Stimulated activated CD4-positive, alpha-beta T cell treated with anti-CD3 and anti-CD28 coated beads, Interleukin-1b, Interleukin-23, amount 100 ng/mL, for 24 hours (primary cell): ENCODE results near the gene CAP1.
A peak's percentile ranks its signal among the peaks of the same experiment; 100 is the strongest.
"Not testable (repeated sequence)": the region's sequence is repeated elsewhere in the genome, so short reads cannot be mapped to it uniquely, and the experiment has no call there.

Experiments used
- DNase-seq, 4 experiments: peaks; one replicate each; pipeline ENCODE4 v3.0.0-alpha.2; 2020; ENCODE audit warnings: low read depth in 4 of 4, low spot score in 1 of 4

CAP1 gene

GRCh38 chr1:40058097-40058452, 17.5 kb downstream of the CAP1 start:
- no peak for DNase-seq

GRCh38 chr1:40058453-40059337, 18.2 kb downstream of the CAP1 start:
- DNase-seq = no peak

GRCh38 chr1:40059338-40059959, 18.9 kb downstream of the CAP1 start:
- DNase-seq = no peak

- no peak for DNase-seq
Measured at GRCh38 chr1:40059960-40060750, 19.6 kb downstream of the CAP1 start.

- no peak for DNase-seq
Measured at GRCh38 chr1:40064797-40065499, 24.4 kb downstream of the CAP1 start.

GRCh38 chr1:40067023-40067422, 26.5 kb downstream of the CAP1 start:
- DNase-seq = no peak

- DNase-seq = no peak
Measured at GRCh38 chr1:40067851-40068250, 27.3 kb downstream of the CAP1 start.

GRCh38 chr1:40072142-40072541, 31.6 kb downstream of the CAP1 start:
- DNase-seq = no peak

GRCh38 chr1:40073062-40073461, 32.5 kb downstream of the CAP1 start:
- no peak for DNase-seq

- no peak for DNase-seq
Measured at GRCh38 chr1:40075266-40075665, 34.7 kb downstream of the CAP1 start.

GRCh38 chr1:40076895-40077312, 36.4 kb downstream of the CAP1 start:
- no peak for DNase-seq

- peak; percentile 10 to 40 (median 38) for DNase-seq
Measured at GRCh38 chr1:40078512-40079333, 38.2 kb downstream of the CAP1 start.

- DNase-seq = no peak
Measured at GRCh38 chr1:40079774-40080400, 39.4 kb downstream of the CAP1 start.

- no peak for DNase-seq
Measured at GRCh38 chr1:40081871-40082270, 41.3 kb downstream of the CAP1 start.

GRCh38 chr1:40084750-40085149, 44.2 kb downstream of the CAP1 start:
- DNase-seq = not testable (repeated sequence)

GRCh38 chr1:40090652-40091355, 50.3 kb downstream of the CAP1 start:
- no peak for DNase-seq

- no peak for DNase-seq
Measured at GRCh38 chr1:40092241-40092640, 51.7 kb downstream of the CAP1 start.

- DNase-seq = no peak
Measured at GRCh38 chr1:40092706-40093639, 52.4 kb downstream of the CAP1 start.
